CD4-positive, alpha-beta T cell treated with Interferon alpha-2 for 1 hour (primary cell): ENCODE measurements around the gene PALM.
"Not testable (repeated sequence)": the region's sequence is repeated elsewhere in the genome, so short reads cannot be mapped to it uniquely, and the experiment has no call there.

Source experiments
- DNase-seq, 2 donors: peaks; one replicate each; pipeline ENCODE4 v3.0.0-alpha.2; 2020 to 2022

PALM gene

GRCh38 chr19:679418-680286, 29.1 kb upstream of the PALM start:
- peak; percentile 52 to 74 for DNase-seq

- peak; percentile 100 for DNase-seq
Measured at GRCh38 chr19:680287-681028, 28.3 kb upstream of the PALM start.

GRCh38 chr19:681029-682019, 27.4 kb upstream of the PALM start:
- DNase-seq, result peak; percentile 93 to 96

GRCh38 chr19:682678-683320, 25.9 kb upstream of the PALM start:
- no peak for DNase-seq

- no peak for DNase-seq
Measured at GRCh38 chr19:685454-685931, 23.2 kb upstream of the PALM start.

GRCh38 chr19:686589-687297, 22.0 kb upstream of the PALM start:
- DNase-seq, result no peak

GRCh38 chr19:687569-688166, 21.1 kb upstream of the PALM start:
- DNase-seq, result no peak

GRCh38 chr19:688214-688613, 20.5 kb upstream of the PALM start:
- no peak for DNase-seq

GRCh38 chr19:688992-689391, 19.7 kb upstream of the PALM start:
- DNase-seq, result no peak

GRCh38 chr19:690203-690602, 18.5 kb upstream of the PALM start:
- no peak for DNase-seq

- no peak for DNase-seq
Measured at GRCh38 chr19:694481-695351, 14.0 kb upstream of the PALM start.

GRCh38 chr19:695352-695949, 13.3 kb upstream of the PALM start, which contains the start of gene PRSS57:
PRSS57 (minus strand) TSS chr19:695452; CDS start chr19:695430, 22 bp downstream.
- DNase-seq, result no peak

- not testable (repeated sequence) for DNase-seq
Measured at GRCh38 chr19:698529-698928, 10.2 kb upstream of the PALM start.

- peak in 1 of 2 donors; percentile 24 for DNase-seq
Measured at GRCh38 chr19:699885-700284, 8.8 kb upstream of the PALM start.

- not testable (repeated sequence) for DNase-seq
Measured at GRCh38 chr19:702847-703246, 5.9 kb upstream of the PALM start.

- no peak for DNase-seq
Measured at GRCh38 chr19:703329-703650, 5.4 kb upstream of the PALM start.

- DNase-seq, result peak; percentile 68 to 76
Measured at GRCh38 chr19:703651-704446, 4.9 kb upstream of the PALM start.

- DNase-seq, result no peak
Measured at GRCh38 chr19:704447-704741, 4.3 kb upstream of the PALM start.
